Measurements from ENCODE around the gene ABCB1. TPM values are rescaled to one million over a fixed set of nuclear protein-coding genes. Genes with fewer than 3 reads are reported as not detected.
A peak's percentile ranks its signal among the peaks of the same experiment; 100 is the strongest.

ABCB1 gene
- total and polyA plus RNA-seq, 2 of the 13 experiments (the other 11 are each of a cell fraction or from before 2014, with no cell fraction given): 42.8 to 52.6 TPM

- no peak for TF ChIP-seq ZNF142 (CRISPR knock-in tag; IDR thresholded peaks at IDR 0.05)
- no peak for TF ChIP-seq ZMAT5 (CRISPR knock-in tag; IDR thresholded peaks at IDR 0.05; ENCODE audit: borderline replicate concordance, low read depth)
- TF ChIP-seq, protein P1, sequence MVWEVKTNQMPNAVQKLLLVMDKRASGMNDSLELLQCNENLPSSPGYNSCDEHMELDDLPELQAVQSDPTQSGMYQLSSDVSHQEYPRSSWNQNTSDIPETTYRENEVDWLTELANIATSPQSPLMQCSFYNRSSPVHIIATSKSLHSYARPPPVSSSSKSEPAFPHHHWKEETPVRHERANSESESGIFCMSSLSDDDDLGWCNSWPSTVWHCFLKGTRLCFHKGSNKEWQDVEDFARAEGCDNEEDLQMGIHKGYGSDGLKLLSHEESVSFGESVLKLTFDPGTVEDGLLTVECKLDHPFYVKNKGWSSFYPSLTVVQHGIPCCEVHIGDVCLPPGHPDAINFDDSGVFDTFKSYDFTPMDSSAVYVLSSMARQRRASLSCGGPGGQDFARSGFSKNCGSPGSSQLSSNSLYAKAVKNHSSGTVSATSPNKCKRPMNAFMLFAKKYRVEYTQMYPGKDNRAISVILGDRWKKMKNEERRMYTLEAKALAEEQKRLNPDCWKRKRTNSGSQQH (CRISPR knock-in tag; IDR thresholded peaks at IDR 0.05; ENCODE audit: low read depth): no peak
- 0 out of 2 replicates have a peak, but pooled peaks have one; percentile 13 for TF ChIP-seq ZNF678 (CRISPR knock-in tag; IDR thresholded peaks at IDR 0.05)
- TF ChIP-seq ZFP36L2 (CRISPR knock-in tag; IDR thresholded peaks at IDR 0.05): no peak
- TF ChIP-seq PITX1 (CRISPR knock-in tag; IDR thresholded peaks at IDR 0.05): peak; percentile 40; the same call in 1 of the 2 replicates
- peak; percentile 39; the same call in 1 of the 2 replicates for TF ChIP-seq FOSL2 (CRISPR knock-in tag; IDR thresholded peaks at IDR 0.05)
- no peak for TF ChIP-seq RFXANK (CRISPR knock-in tag; IDR thresholded peaks at IDR 0.05)
- TF ChIP-seq ZIK1 (CRISPR knock-in tag; IDR thresholded peaks at IDR 0.05; ENCODE audit: borderline replicate concordance, low read depth): no peak
- peak; percentile 74; the same call in 1 of the 2 replicates for TF ChIP-seq SMAD1 (CRISPR knock-in tag; IDR thresholded peaks at IDR 0.05; ENCODE audit: borderline replicate concordance, low read depth)
- TF ChIP-seq ETV5 (CRISPR knock-in tag; IDR thresholded peaks at IDR 0.05; ENCODE audit: borderline replicate concordance): peak; percentile 52
- 0 out of 2 replicates have a peak, but pooled peaks have one; percentile 23 for TF ChIP-seq ZNF136 (CRISPR knock-in tag; IDR thresholded peaks at IDR 0.05; ENCODE audit: low read depth)
- no peak for TF ChIP-seq LBX2 (CRISPR knock-in tag; IDR thresholded peaks at IDR 0.05; ENCODE audit: borderline replicate concordance)
- TF ChIP-seq ZNF282 (IDR thresholded peaks at IDR 0.05; ENCODE audit: partially characterized antibody): no peak
- TF ChIP-seq ZNF614 (CRISPR knock-in tag; IDR thresholded peaks at IDR 0.05; ENCODE audit: borderline replicate concordance): no peak; the same call in 1 of the 2 replicates
- TF ChIP-seq ZFX (CRISPR knock-in tag; IDR thresholded peaks at IDR 0.05; ENCODE audit: low read depth): peak; percentile 49; the same call in 1 of the 2 replicates
- TF ChIP-seq CC2D1A (CRISPR knock-in tag; IDR thresholded peaks at IDR 0.05): no peak
These were observed at the start of gene ABCB1 (continued) for GRCh38 chr7:87600130-87601124.
